ENCODE data around the gene COL8A1. TPM values are rescaled to one million over a fixed set of nuclear protein-coding genes. Genes with fewer than 3 reads are reported as not detected.

Gene COL8A1
- total and polyA plus RNA-seq, 8 donors: 0.31 to 16.5 (median 6.6) TPM

- no peak for DNase-seq
- H3K36me3 ChIP-seq: no peaks in the 10 kb centered on the region
- 53 to 66% (median 64%) methylated on average over 8 of the region's 8 CpGs for WGBS, 5 donors
- no peak overlapping the region for H3K27ac ChIP-seq
- H3K9me3 ChIP-seq: no peaks in the 10 kb centered on the region
- H3K4me3 ChIP-seq: no peak overlapping the region
- H3K27me3 ChIP-seq: no peaks in the 10 kb centered on the region
- no peak for TF ChIP-seq CTCF (IDR thresholded peaks at IDR 0.05)
- no peak for TF ChIP-seq EP300 (IDR thresholded peaks at IDR 0.05)
- TF ChIP-seq POLR2A (IDR thresholded peaks at IDR 0.05): no peak
- TF ChIP-seq POLR2AphosphoS5 (IDR thresholded peaks at IDR 0.05): no peak
- peaks cover 0 to 6% (median 0%) of the 10 kb centered on the region in 4 donors for H3K4me1 ChIP-seq
- intact Hi-C loops (cut with DNase I; ENCODE audit: low total_unique reads): no loop called here
These were observed 123.2 kb downstream of the COL8A1 start for GRCh38 chr3:99761415-99762165.

- no peaks in the 10 kb centered on the region for H3K36me3 ChIP-seq
- H3K4me1 ChIP-seq: peaks cover 0 to 6% (median 0%) of the 10 kb centered on the region in 4 donors
- 84 to 100% (median 87%) methylated on average over 1 of the region's 1 CpG for WGBS, 5 donors
- intact Hi-C loops (cut with DNase I; ENCODE audit: low total_unique reads): no loop called here
- H3K4me3 ChIP-seq: no peak overlapping the region
- no peak for DNase-seq
- no peak for TF ChIP-seq POLR2AphosphoS5 (IDR thresholded peaks at IDR 0.05)
- TF ChIP-seq EP300 (IDR thresholded peaks at IDR 0.05): no peak
- TF ChIP-seq POLR2A (IDR thresholded peaks at IDR 0.05): no peak
- no peak for TF ChIP-seq CTCF (IDR thresholded peaks at IDR 0.05)
- no peaks in the 10 kb centered on the region for H3K9me3 ChIP-seq
- no peaks in the 10 kb centered on the region for H3K27me3 ChIP-seq
- H3K27ac ChIP-seq: no peak overlapping the region
These were observed 124.5 kb downstream of the COL8A1 start for GRCh38 chr3:99762901-99763300.

- no peak overlapping the region for H3K27ac ChIP-seq
- intact Hi-C loops (cut with DNase I; ENCODE audit: low total_unique reads): no loop called here
- peaks cover 0 to 6% (median 0%) of the 10 kb centered on the region in 4 donors for H3K4me1 ChIP-seq
- TF ChIP-seq POLR2AphosphoS5 (IDR thresholded peaks at IDR 0.05): no peak
- H3K9me3 ChIP-seq: no peaks in the 10 kb centered on the region
- no peak for DNase-seq
- 95 to 98% (median 97%) methylated on average over 5 of the region's 5 CpGs for WGBS, 5 donors
- H3K36me3 ChIP-seq: no peaks in the 10 kb centered on the region
- H3K4me3 ChIP-seq: no peak overlapping the region
- no peaks in the 10 kb centered on the region for H3K27me3 ChIP-seq
These were observed 126.0 kb downstream of the COL8A1 start for GRCh38 chr3:99764377-99764776.

GRCh38 chr3:99765042-99765942 is 126.9 kb downstream of the COL8A1 start:
- intact Hi-C loops (cut with DNase I; ENCODE audit: low total_unique reads): no loop called here
- TF ChIP-seq POLR2A (IDR thresholded peaks at IDR 0.05) (no peak), POLR2AphosphoS5 (IDR thresholded peaks at IDR 0.05) (no peak), EP300 (IDR thresholded peaks at IDR 0.05) (no peak), CTCF (IDR thresholded peaks at IDR 0.05) (no peak)
- Histone ChIP-seq H3K27me3 (no peaks in the 10 kb centered on the region), H3K4me3 (no peak overlapping the region), H3K27ac (no peak overlapping the region), H3K4me1 (peaks cover 0 to 6% (median 0%) of the 10 kb centered on the region in 4 donors), H3K9me3 (no peaks in the 10 kb centered on the region), H3K36me3 (no peaks in the 10 kb centered on the region)
- DNase-seq: no peak
- 46 to 66% (median 61%) methylated on average over 2 of the region's 2 CpGs for WGBS, 5 donors

Measured in stomach (tissue), 9 donors.